Effector memory CD8-positive, alpha-beta T cell (primary cell): Measurements from ENCODE around the gene ACAA2.

Source experiments
- ATAC-seq: fragments of 150-1000 bp; cut with Tn5 transposase; replicated peaks from 2 replicates; pipeline ENCODE4 v1.10.0; 2021; ENCODE audit warnings: mild to moderate bottlenecking, moderate library complexity
- DNase-seq, 3 experiments: peaks; one replicate each; pipeline ENCODE4 v3.0.0; 2021
- H3K27ac Mint-ChIP-seq, 2 donors: one replicate each; pipeline ENCODE4 v1.8.0; 2022; ENCODE audit warnings: mild to moderate bottlenecking in 2 of 2, mixed read lengths in 2 of 2, moderate library complexity in 2 of 2
- H3K27me3 Mint-ChIP-seq, 2 donors: one replicate each; pipeline ENCODE4 v1.8.0; 2022; ENCODE audit warnings: mixed read lengths in 2 of 2
- H3K36me3 Mint-ChIP-seq: one replicate; pipeline ENCODE4 v1.8.0; 2022; ENCODE audit warnings: mild to moderate bottlenecking, moderate library complexity, mixed read lengths; ENCODE audit not compliant: insufficient read depth
- H3K4me1 Mint-ChIP-seq, 2 donors: one replicate each; pipeline ENCODE4 v1.8.0; 2022; ENCODE audit warnings: low read depth in 2 of 2, mixed read lengths in 2 of 2
- H3K4me3 Mint-ChIP-seq, 2 donors: one replicate each; pipeline ENCODE4 v1.8.0; 2022; ENCODE audit warnings: mild to moderate bottlenecking in 2 of 2, mixed read lengths in 2 of 2, moderate library complexity in 2 of 2
- H3K9me3 Mint-ChIP-seq, 2 donors: one replicate each; pipeline ENCODE4 v1.8.0; 2022; ENCODE audit warnings: mixed read lengths in 2 of 2

Gene ACAA2

GRCh38 chr18:49850636-49851035, 37.3 kb upstream of the ACAA2 start:
- no peaks in the 10 kb centered on the region for H3K36me3 Mint-ChIP-seq
- peaks cover 7 to 11% of the 10 kb centered on the region in 2 donors for H3K4me1 Mint-ChIP-seq
- H3K27ac Mint-ChIP-seq: no peak overlapping the region
- H3K9me3 Mint-ChIP-seq: no peaks in the 10 kb centered on the region
- no peak overlapping the region for H3K4me3 Mint-ChIP-seq
- ATAC-seq (no peak), DNase-seq (no peak)
- peaks cover 18 to 48% of the 10 kb centered on the region in 2 donors for H3K27me3 Mint-ChIP-seq

DNA sequence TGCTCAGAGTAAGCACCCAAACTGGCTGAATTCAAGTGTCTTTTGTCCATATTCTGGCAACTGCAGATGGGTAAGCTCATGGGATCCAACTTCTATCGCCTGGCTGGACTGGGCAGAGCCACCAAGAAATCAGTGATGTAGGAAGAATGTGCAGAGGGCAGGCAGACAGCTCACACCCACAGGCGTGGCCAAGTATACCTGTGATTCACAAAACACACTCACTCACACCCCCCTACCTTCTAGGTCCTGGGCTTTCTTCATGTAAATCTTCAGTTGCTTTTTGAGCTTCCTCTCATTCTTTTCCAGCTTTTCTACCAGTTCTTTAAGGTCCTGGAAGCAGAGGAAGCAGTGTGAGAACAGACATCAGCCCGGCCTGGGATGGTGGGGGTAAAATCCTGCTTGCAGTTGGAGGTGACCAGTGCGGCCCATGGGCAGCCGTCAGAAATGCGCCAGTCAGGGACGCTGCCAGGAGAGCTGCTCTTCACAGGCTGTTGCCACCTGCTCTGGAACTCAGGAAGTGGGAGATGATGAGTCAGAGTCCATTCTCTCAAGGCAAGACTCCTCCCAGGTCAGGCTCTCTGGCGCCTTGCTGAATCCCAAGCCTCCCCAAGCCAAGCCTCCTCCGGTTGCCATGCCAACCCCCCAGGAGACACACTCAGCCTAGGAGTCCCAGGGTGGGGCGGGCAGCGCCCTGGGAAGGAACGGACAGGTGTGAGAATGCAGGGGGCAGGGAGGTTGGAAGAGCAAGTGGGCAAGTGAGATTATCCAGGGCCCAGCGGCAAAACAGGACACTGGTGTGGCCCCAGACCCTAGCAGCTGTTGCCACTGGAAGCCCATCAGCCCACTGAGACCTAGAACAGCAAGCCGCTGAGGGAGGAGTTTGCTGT, 36.2 kb upstream of the ACAA2 start:
- Mint-ChIP-seq H3K36me3 (no peaks in the 10 kb centered on the region), H3K4me3 (no peak overlapping the region), H3K27ac (no peak overlapping the region), H3K9me3 (no peaks in the 10 kb centered on the region), H3K27me3 (peaks cover 18 to 48% of the 10 kb centered on the region in 2 donors), H3K4me1 (peaks cover 8 to 11% of the 10 kb centered on the region in 2 donors)
- DNase-seq: no peak
- ATAC-seq: no peak

DNA sequence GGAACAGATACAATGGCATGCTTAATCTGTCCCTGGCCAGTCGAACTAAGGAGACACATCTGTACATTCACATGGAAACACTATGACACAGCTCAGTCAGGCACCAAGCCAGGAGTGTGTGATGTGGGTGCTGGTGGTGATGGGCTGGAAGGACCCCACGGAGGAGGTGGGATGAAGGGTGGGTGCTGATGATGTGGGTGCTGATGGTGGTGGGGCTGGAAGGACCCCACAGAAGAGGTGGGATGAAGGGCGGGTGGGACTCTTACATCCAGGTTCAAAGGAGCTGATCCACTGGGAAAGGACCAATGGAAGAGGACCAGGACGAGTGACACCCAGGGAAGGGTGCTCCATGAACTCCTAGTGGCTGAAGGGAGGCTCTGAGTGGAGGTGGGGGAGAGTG, 34.8 kb upstream of the ACAA2 start:
- peaks cover 11 to 16% of the 10 kb centered on the region in 2 donors for H3K4me1 Mint-ChIP-seq
- no peak for ATAC-seq
- H3K4me3 Mint-ChIP-seq: no peak overlapping the region
- H3K27ac Mint-ChIP-seq: peak overlapping the region in 1 of 2 donors; percentile 4
- H3K36me3 Mint-ChIP-seq: no peaks in the 10 kb centered on the region
- H3K27me3 Mint-ChIP-seq: peaks cover 18 to 48% of the 10 kb centered on the region in 2 donors
- DNase-seq: no peak
- no peaks in the 10 kb centered on the region for H3K9me3 Mint-ChIP-seq

- Mint-ChIP-seq H3K4me3 (no peak overlapping the region), H3K27me3 (peaks cover 18 to 48% of the 10 kb centered on the region in 2 donors), H3K36me3 (no peaks in the 10 kb centered on the region), H3K4me1 (peaks cover 11 to 18% of the 10 kb centered on the region in 2 donors), H3K9me3 (no peaks in the 10 kb centered on the region), H3K27ac (no peak overlapping the region)
- no peak for DNase-seq
- ATAC-seq: no peak
These were observed 34.2 kb upstream of the ACAA2 start for GRCh38 chr18:49847524-49847923.

DNA sequence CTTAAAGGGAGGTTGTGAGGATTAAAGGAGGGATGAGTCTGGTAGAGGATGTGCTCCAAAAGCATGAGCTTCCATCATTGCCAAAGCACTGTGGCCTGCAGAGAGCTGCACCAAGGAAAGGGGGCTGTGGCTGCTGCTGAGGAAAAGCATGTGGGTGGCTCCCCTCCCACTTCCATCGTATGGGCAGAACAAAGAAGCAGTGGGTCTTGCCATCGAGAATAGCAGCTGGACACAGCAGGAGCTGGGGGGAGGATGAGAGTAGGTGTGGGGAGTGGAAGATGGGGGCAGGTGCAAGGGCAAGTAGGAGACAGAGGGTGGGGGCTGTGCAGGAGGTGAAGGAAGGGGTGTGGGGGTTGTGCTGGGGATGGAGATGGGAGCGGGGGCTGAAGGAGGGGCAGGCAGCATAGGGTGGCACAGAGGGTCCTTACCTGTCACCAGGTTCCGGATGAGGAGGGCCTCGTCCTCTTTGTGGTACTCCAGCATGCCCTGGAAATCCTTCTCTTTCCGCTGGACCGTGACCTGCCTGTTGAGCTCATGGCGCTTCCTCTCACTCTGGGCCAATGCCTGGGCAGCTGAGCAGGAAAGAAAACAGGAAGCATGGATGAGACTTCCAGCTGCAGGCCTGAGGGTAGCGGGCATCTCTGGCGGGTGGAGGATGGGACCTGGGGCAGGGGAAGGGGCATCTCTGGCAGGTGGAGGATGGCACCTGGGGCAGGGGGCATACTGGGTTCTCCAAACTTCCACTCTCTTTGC, 33.6 kb upstream of the ACAA2 start:
- no peak overlapping the region for H3K4me3 Mint-ChIP-seq
- H3K27ac Mint-ChIP-seq: no peak overlapping the region
- H3K27me3 Mint-ChIP-seq: peaks cover 18 to 48% of the 10 kb centered on the region in 2 donors
- no peaks in the 10 kb centered on the region for H3K9me3 Mint-ChIP-seq
- DNase-seq (no peak), ATAC-seq (no peak)
- H3K36me3 Mint-ChIP-seq: no peaks in the 10 kb centered on the region
- peaks cover 14 to 18% of the 10 kb centered on the region in 2 donors for H3K4me1 Mint-ChIP-seq

DNA sequence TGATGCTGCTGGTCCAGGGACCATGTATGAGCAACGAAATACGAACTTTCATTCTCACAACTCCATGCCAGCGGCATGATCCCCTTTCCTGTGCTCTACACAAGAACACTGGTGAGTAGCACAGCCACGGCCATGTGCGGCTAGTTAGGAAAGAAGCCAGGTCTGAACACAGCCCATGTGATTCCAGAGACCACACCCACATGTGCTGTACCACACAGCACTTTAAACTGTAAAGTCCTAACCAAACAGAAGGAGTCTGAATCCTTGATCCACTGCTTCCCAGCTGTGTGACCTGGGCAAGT, 33.0 kb upstream of the ACAA2 start:
- no peak for DNase-seq
- Mint-ChIP-seq H3K27ac (no peak overlapping the region), H3K9me3 (no peaks in the 10 kb centered on the region), H3K36me3 (no peaks in the 10 kb centered on the region), H3K4me1 (peaks cover 14 to 18% of the 10 kb centered on the region in 2 donors), H3K4me3 (no peak overlapping the region), H3K27me3 (peaks cover 18 to 48% of the 10 kb centered on the region in 2 donors)
- no peak for ATAC-seq

DNA sequence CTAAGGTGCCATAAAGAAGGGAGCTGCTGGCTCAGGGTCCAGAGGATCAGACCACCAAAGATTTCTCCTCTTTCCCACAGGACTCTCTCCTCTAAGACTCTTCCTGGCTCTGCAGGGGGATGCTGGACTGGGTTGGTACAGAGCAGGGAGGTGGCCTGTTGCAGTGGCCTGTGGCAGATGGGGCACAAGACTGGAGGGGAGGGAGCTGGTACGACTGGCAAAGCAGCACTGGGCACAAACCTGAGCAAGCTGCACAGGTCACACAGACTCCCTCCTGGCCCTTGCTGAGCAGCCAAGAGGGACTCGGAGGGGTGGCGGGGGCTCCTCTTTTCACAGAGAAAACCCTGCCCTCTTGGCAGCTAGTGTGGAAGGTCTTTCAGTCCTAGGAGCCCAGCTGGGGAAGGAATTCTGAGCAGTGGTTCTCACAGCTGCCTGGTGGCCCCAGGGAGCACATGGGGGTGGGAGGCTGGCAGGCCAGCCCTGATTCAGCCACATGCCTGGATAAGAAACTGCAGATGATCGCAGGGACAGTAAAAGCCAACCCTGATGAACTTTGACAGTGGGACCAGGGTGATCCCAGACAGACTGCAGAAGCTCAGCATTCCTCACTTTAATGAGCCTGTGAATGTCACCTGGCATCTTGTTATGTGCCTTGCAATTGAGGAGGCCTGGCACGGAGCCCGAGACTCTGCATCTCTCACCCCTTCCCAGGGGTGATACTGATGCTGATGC, 32.5 kb upstream of the ACAA2 start:
- H3K27ac Mint-ChIP-seq: no peak overlapping the region
- no peak overlapping the region for H3K4me3 Mint-ChIP-seq
- H3K36me3 Mint-ChIP-seq: no peaks in the 10 kb centered on the region
- no peak for ATAC-seq
- H3K9me3 Mint-ChIP-seq: no peaks in the 10 kb centered on the region
- DNase-seq: no peak
- H3K27me3 Mint-ChIP-seq: peaks cover 18 to 45% of the 10 kb centered on the region in 2 donors
- H3K4me1 Mint-ChIP-seq: peaks cover 14 to 18% of the 10 kb centered on the region in 2 donors

DNA sequence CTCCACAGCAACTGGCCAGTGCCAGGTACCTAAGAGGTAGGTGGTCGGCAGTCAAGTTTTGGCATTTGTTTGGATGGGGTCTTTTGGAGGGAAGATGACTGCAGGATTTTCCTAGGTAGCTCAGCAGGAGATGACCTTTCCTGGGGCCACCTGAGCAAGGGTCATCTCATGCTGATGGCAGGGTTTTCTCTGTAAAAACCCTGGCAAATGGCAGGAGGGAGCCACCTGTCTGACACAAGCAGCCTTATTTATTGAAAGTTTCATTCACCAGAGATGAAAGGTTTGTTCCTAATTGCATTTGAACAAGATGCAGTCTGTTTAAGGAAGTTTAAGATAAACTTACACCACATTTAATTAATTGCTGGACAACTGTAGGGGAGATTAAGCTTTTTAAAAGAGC, 31.6 kb upstream of the ACAA2 start:
- H3K4me3 Mint-ChIP-seq: no peak overlapping the region

DNA sequence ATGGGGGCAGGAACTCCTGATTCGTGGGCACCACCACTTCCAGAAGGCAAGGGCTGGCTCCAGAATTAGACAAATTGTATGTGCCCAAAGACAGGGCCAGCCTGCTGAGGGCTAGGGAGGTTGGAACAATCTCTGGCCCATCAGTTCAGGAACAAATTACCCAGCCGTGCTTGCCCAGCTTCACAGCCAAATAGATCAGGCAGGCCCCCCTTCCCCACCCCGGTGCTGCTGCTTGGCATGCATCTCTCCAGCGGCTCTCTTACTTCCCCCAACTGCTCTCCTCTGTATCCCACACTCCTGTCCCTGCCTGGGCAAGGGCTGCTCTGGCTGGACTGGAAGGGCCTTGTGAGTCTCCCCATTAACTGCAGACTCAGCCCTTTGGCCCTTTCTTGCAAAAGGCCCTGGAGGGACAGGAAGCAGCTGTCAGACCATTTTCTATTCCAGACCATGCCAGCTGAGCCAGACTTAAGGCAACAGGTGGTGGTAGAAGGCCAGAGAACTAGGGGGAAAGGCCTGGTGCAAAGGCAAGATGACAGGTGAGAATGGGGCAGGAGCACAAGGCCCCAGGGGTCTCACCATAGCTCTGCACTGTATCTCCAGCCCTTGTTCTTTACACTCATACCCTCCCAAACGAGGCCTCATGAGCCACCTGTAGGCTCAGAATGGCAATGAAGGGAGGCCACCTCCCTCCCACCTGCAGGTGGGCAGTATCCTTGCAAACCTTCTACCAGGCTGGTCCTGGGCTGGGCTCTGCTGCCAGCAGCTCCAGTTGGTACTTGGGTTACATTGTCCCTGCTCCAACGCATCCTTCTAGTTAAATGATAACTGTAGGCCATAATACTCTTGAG, 30.7 kb upstream of the ACAA2 start:
- H3K27me3 Mint-ChIP-seq: peaks cover 15 to 28% of the 10 kb centered on the region in 2 donors
- no peak for DNase-seq
- ATAC-seq: no peak
- no peaks in the 10 kb centered on the region for H3K9me3 Mint-ChIP-seq
- H3K4me1 Mint-ChIP-seq: peaks cover 13 to 24% of the 10 kb centered on the region in 2 donors
- peak overlapping the region in 1 of 2 donors; percentile 33 for H3K27ac Mint-ChIP-seq
- no peak overlapping the region for H3K4me3 Mint-ChIP-seq
- no peaks in the 10 kb centered on the region for H3K36me3 Mint-ChIP-seq

More for the DNA sequence above, 31.6 kb upstream of the ACAA2 start:
- H3K4me1 Mint-ChIP-seq: peaks cover 17 to 24% of the 10 kb centered on the region in 2 donors
- peaks cover 18 to 37% of the 10 kb centered on the region in 2 donors for H3K27me3 Mint-ChIP-seq
- DNase-seq (no peak), ATAC-seq (no peak)
- H3K9me3 Mint-ChIP-seq: no peaks in the 10 kb centered on the region
- H3K36me3 Mint-ChIP-seq: no peaks in the 10 kb centered on the region
- H3K27ac Mint-ChIP-seq: no peak overlapping the region

DNA sequence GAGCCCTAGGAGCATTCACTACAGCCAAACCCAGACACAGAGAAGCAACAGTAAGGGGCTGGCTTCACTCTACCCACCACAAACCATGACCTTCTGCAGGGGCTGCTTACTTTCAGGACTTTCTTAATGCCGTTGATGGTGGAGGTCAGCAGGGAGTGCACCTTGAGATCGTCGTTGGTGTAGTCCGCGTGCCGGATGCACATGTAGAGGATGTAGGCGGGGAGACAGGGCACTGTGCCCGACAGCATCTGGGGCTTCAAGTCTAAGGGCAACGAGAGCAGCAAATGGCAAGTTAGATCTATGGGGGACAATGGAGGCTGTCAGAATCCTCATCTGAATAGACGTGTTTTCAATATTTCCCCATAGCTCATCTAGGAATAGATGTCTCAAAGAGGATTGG, 29.8 kb upstream of the ACAA2 start:
- H3K9me3 Mint-ChIP-seq: no peaks in the 10 kb centered on the region
- H3K4me3 Mint-ChIP-seq: no peak overlapping the region
- peaks cover 13 to 19% of the 10 kb centered on the region in 2 donors for H3K4me1 Mint-ChIP-seq
- no peak for DNase-seq
- no peaks in the 10 kb centered on the region for H3K36me3 Mint-ChIP-seq
- ATAC-seq: no peak
- peaks cover 7 to 19% of the 10 kb centered on the region in 2 donors for H3K27me3 Mint-ChIP-seq
- H3K27ac Mint-ChIP-seq: no peak overlapping the region

GRCh38 chr18:49842656-49843055, 29.3 kb upstream of the ACAA2 start:
- ATAC-seq (no peak), DNase-seq (no peak)
- Mint-ChIP-seq H3K9me3 (no peaks in the 10 kb centered on the region), H3K27me3 (peaks cover 3 to 15% of the 10 kb centered on the region in 2 donors), H3K4me3 (no peak overlapping the region), H3K36me3 (no peaks in the 10 kb centered on the region), H3K4me1 (peaks cover 13 to 17% of the 10 kb centered on the region in 2 donors), H3K27ac (no peak overlapping the region)

DNA sequence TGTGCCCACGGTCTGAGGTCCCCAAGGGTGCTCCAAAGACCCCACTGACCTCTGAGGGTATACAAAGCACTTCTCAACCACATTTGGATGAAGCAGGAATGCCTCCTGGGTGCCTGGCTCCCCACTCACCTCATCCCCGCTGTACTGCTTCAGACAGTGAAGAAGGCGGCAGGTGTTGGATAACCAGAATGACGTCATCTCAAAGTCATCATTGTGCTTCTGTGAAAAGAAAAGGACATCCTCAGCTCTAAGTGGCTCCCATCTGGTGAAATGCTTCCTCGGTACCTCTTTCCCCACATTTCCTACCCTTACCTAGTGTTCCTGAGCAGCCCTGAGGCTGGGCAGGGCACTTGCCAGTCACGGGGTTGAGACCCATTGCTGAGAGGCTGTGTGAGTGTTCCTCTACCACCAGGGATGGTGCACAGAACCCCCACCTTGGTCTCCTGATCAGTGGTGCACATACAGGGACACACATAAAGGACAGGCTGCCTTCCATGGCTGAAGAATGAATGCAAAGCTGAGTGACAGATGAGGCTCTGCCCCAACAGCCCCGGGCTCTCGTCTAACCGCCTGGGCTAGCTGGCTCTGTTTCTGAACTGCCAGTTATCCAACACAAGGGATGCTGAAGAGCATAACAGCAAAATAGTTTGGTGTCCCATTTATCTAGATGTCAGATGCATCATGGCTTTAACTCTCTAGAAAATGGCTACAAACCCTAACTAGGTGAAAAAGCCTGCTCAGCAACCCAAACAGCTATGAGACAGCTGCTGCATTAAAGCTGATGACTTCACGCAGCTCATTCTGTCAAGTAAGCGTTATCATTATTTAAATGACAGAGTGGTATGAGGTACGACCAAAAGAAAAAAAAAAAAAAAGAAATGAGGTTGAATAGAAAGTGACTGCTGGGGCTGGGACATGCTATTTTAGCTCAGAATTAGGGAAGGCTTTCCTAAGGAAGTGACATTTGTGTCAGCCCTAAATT, 28.2 kb upstream of the ACAA2 start:
- Mint-ChIP-seq H3K36me3 (no peaks in the 10 kb centered on the region), H3K4me1 (peaks cover 11 to 17% of the 10 kb centered on the region in 2 donors), H3K27me3 (peaks cover 0 to 3% of the 10 kb centered on the region in 2 donors), H3K27ac (no peak overlapping the region), H3K9me3 (no peaks in the 10 kb centered on the region), H3K4me3 (no peak overlapping the region)
- DNase-seq: no peak
- ATAC-seq: no peak
